Colonic mucosa (tissue), 4 donors: ENCODE measurements around the gene CABCOCO1. TPM values are rescaled to one million over a fixed set of nuclear protein-coding genes. Genes with fewer than 3 reads are reported as not detected.

Source experiments
- DNase-seq: peaks from one replicate; pipeline ENCODE4 v3.0.0-alpha.2; 2020
- H3K27ac ChIP-seq: fragments of 200-600 bp; one replicate; pipeline ENCODE4 v1.8.0; 2021
- H3K27me3 ChIP-seq: fragments of 200-600 bp; one replicate; pipeline ENCODE4 v1.8.0; 2021
- H3K36me3 ChIP-seq: fragments of 200-600 bp; one replicate; pipeline ENCODE4 v1.8.0; 2021
- H3K4me1 ChIP-seq: fragments of 200-600 bp; one replicate; pipeline ENCODE4 v1.8.0; 2021; ENCODE audit warnings: mild to moderate bottlenecking
- H3K4me3 ChIP-seq: fragments of 200-600 bp; one replicate; pipeline ENCODE4 v1.8.0; 2021
- H3K9ac ChIP-seq, 2 donors: one replicate each; pipeline ENCODE4 v1.7.0; 2013; ENCODE audit warnings: control low read depth in 2 of 2, low read depth in 2 of 2, low read length in 2 of 2
- H3K9me3 ChIP-seq: fragments of 200-600 bp; one replicate; pipeline ENCODE4 v1.8.0; 2021
- CTCF ChIP-seq: fragments of 200-600 bp; IDR thresholded peaks from one replicate; pipeline ENCODE4 v1.8.0; 2022; ENCODE audit warnings: antibody characterized with exemption, mild to moderate bottlenecking
- intact Hi-C: fragments of 100-400 bp; cut with DNase I; formaldehyde crosslinking; loops from one replicate; pipeline ENCODE4 v1.14.1; 2022
- total RNA-seq, 2 donors: library from RNA; stranded (reverse); fragmentation: NEBNext Ultra II Directional in 1 of 2; extraction: Animal tissue kit (Norgen Biotek cat#: 25700) in 1 of 2; gene quantifications; one replicate each; pipeline ENCODE4 v1.2.1, GENCODE V29; 2021
- donor health status: healthy.
- donor health status: DM: no; HTN: no; CAD: no.
- donor health status: DM: no; HTN: no; CAD: no.

Gene CABCOCO1
- total RNA-seq, 2 donors from 2014 or later = not detected

DNA sequence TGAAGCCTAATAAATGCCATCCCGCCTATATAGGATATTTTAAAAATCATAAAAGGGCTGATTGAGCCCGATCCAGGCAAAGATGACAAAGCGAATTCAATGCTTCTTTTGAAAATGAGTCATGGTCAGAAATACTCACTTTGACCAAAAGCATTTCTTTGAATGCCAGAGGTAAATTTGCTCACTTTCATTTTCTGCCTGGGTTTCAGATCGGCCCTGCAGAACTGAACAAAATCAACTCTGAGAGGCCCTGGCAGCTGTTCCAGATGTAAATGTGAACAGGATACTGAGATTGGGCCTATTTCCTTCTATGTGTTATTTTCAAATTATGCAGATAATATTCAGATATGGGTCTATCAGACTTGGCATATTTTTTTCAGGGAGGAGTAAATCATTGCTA, 124.0 kb downstream of the CABCOCO1 start:
- H3K27me3 ChIP-seq = no peaks in the 10 kb centered on the region
- no peaks in the 10 kb centered on the region for H3K4me1 ChIP-seq
- H3K4me3 ChIP-seq = no peak overlapping the region
- H3K9me3 ChIP-seq = no peaks in the 10 kb centered on the region
- no peak for DNase-seq
- no peak overlapping the region for H3K27ac ChIP-seq
- no peak overlapping the region for H3K9ac ChIP-seq
- no peak for TF ChIP-seq CTCF
- H3K36me3 ChIP-seq = no peaks in the 10 kb centered on the region
- intact Hi-C loops = no loop called here

GRCh38 chr10:61787170-61787569, 124.4 kb downstream of the CABCOCO1 start:
- Histone ChIP-seq H3K27me3 (no peaks in the 10 kb centered on the region), H3K27ac (no peak overlapping the region)
- intact Hi-C loops = no loop called here

DNA sequence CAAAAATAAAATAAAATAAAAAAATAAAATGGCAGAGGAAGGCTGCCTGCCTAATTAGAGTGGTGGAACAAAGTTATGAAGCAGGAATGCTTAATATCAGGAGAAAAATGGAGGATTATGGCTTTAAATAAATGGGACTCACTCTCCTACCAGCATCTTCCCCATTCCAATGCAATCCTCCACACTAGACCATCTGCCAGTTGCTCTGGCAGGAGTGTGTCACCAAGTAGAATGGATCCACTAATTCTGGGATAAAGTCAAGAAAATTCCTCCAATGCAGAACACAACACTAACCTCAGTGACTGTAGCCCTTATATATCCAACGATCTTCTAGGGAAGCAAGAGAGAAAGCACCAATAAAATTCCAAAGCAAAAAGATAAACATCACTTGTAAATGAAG, 126.3 kb downstream of the CABCOCO1 start:
- TF ChIP-seq CTCF = no peak
- intact Hi-C loops = no loop called here
- H3K4me3 ChIP-seq = no peak overlapping the region

More at GRCh38 chr10:61787170-61787569, 124.4 kb downstream of the CABCOCO1 start:
- Histone ChIP-seq H3K9ac (no peak overlapping the region), H3K9me3 (no peaks in the 10 kb centered on the region), H3K4me1 (no peaks in the 10 kb centered on the region), H3K4me3 (no peak overlapping the region), H3K36me3 (no peaks in the 10 kb centered on the region)
- no peak for TF ChIP-seq CTCF
- no peak for DNase-seq

DNA sequence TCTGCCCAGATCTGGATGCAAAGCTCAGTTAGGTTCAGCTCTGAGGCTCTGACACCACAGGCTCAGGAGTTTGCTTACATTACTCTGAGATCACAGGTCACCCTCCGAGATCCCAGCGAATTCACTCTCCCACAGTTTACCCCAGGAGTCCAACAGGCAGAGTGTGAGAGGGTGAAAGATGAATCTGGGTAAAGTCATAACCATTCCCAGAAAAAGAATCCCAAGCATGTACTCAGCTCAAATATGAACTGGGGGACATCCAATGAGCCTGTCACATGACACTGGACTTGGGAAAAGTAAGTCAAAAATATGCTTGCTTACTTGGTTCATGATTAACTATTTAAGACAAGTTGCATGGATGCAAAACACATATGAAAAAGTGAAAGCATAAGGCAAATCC, 128.5 kb downstream of the CABCOCO1 start:
- Histone ChIP-seq H3K4me1 (no peaks in the 10 kb centered on the region), H3K4me3 (no peak overlapping the region), H3K36me3 (no peaks in the 10 kb centered on the region), H3K9ac (no peak overlapping the region), H3K27ac (no peak overlapping the region), H3K9me3 (no peaks in the 10 kb centered on the region), H3K27me3 (no peaks in the 10 kb centered on the region)
- TF ChIP-seq CTCF = no peak
- no peak for DNase-seq
- intact Hi-C loops = no loop called here

More for the DNA sequence above, 126.3 kb downstream of the CABCOCO1 start:
- Histone ChIP-seq H3K27ac (no peak overlapping the region), H3K4me1 (no peaks in the 10 kb centered on the region), H3K36me3 (no peaks in the 10 kb centered on the region), H3K9me3 (no peaks in the 10 kb centered on the region), H3K27me3 (no peaks in the 10 kb centered on the region), H3K9ac (no peak overlapping the region)
- no peak for DNase-seq

- H3K27ac ChIP-seq = no peak overlapping the region
- H3K9ac ChIP-seq = no peak overlapping the region
- DNase-seq = no peak
- H3K4me3 ChIP-seq = no peak overlapping the region
- H3K36me3 ChIP-seq = no peaks in the 10 kb centered on the region
- no peak for TF ChIP-seq CTCF
- intact Hi-C loops = no loop called here
- H3K27me3 ChIP-seq = no peaks in the 10 kb centered on the region
- no peaks in the 10 kb centered on the region for H3K4me1 ChIP-seq
- H3K9me3 ChIP-seq = no peaks in the 10 kb centered on the region
Observed at GRCh38 chr10:61792097-61792716, 129.5 kb downstream of the CABCOCO1 start.
